Fibroblast of gingiva (primary cell): ENCODE measurements around the gene GGT1.
"Not testable (repeated sequence)": the region's sequence is repeated elsewhere in the genome, so short reads cannot be mapped to it uniquely, and the experiment has no call there.

ENCODE experiments used
- DNase-seq: peaks from one replicate; pipeline ENCODE4 v3.0.0-alpha.2; 2011; ENCODE audit warnings: low read depth

The GGT1 gene

DNA sequence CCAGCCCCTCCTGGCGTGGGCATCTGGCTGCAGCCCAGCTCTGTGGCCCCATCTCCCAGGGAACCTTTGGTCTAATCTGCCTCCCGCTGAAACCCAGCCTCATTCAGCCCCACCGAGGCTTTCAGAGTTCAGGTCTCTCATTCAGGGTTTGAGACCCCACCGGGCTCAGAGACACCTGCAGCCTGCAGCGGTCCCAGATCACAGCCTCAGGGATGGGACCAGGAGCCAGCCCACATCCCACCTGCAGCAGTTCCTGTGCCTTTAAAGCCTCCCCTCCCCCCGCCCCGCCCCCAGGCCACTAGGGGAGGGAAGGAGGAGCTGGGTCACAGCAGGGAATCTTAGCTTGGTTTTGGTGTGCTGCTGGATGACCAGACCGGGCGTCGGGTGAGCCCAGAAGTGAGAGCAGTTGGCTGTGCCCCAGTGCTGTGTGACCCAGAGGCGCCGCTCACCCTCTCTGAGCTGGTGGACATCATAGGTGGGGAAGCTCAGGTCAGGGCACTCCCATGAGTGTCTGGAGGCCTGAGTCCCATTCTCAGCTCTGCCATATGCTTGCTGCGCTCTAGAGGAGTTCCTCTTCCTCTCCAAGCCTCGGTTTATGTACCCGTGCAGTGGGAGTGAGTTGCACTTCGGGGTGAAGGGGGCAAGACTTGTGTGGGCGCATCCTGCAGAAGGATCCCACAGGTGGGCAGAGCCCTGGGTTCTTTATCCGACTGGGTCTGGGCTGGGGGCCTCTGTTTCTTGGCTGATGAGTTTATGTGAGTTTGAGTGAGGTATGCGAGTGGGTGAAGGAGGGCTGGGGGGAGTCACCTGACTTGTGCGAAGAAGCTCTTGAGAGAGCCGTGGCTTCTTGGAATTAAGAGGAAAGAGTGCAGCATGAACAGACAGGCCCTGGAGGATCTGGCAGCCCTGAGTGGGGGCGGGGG lies at the start of gene GGT1:
Gene GGT1, plus strand, starts transcription at position 347 of the 923 bp plus-strand sequence. CDS start 7,889 bp downstream, outside the sequence.
- DNase-seq = not testable (repeated sequence)

DNA sequence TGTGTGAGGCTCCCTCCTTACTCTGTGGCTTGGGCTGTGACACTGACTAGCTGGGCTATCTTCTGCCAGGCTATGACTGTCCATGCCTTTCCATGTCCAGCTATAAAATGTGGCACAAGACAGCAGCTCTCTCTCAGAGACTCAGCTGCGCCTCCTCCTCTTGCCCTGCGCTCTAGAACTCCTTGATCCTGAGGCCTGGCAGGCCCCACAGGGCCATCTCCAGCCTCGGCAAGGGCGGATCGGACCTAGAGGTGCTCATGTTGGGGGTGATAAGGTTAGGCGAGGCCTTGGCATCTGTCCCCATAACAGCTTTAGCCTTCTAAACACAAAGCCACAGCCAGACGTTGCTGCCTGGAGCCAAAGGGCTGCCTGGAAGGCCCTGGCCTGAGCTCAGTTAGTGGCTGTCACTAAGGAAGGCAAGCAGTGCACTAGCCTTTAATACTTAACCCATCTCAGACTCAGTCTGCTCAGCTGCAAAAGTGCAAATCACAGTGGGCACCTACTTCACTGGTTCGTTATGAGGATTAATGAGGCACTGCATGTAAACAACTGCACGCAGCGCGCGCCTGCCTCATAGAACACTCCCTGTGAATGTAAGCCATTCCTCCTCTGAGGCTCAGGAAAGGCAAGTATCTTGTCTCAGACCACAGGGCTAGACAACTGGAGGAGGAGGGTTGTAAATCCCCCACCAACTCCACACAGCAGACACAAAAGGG lies 49.2 kb upstream of the GGT1 start:
- DNase-seq = no peak

GRCh38 chr22:24554313-24555164 lies 48.5 kb upstream of the GGT1 start, which contains the start of gene GUCD1:
Gene GUCD1 (minus strand): TSS chr22:24555138. CDS start chr22:24554991, 147 bp downstream.
- DNase-seq = peak; percentile 49

DNA sequence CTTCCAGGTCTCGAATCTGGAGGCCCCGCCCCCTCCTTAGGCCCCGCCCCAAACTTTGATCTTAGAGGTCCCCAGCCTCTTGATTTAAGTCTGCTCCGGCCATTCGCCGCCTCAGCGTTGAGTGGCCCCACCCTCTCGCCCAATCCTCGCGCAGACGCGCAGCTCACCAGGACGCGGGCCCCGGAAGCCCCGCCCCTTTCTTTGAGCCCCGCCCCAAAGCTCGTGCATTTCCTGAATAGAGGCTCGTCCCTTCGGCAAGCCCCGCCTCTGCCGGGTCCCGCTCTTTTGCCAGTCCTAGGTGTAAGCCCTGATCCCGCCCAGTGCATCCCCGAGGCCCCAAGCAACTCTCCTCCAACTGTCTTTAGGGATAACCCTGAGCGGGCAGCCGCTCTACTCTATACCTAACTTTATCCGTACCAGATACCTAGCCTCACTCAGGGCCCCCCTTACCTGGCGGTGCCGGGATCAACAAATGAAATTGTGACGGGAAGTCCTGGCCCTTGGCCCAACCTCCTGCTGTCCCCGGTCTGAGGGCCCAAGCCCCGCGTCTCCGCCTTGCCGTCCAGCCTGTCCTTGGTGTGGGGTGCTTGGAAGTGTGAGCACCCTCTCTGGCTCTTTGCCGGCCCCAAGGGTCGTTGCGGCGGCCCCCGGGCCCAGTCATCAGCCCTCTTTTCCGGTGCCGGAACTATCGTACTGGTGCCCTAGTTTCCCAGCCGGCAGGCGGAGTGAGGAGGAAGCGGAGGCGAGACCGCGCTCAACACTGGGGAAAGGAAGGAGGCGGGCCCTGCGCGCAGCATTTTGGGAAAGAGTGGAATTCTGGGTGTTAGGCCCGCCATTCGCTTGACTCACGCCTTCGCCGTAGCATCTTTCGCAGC lies 47.6 kb upstream of the GGT1 start, which contains the start of gene SNRPD3:
Gene SNRPD3, plus strand, starts transcription at position 835 of the 875 bp plus-strand sequence. CDS start 1,676 bp downstream, outside the sequence.
- peak; percentile 99 for DNase-seq

GRCh38 chr22:24559471-24559870 lies 43.5 kb upstream of the GGT1 start:
- no peak for DNase-seq

- no peak for DNase-seq
Observed at GRCh38 chr22:24563246-24563645, 39.7 kb upstream of the GGT1 start.

DNA sequence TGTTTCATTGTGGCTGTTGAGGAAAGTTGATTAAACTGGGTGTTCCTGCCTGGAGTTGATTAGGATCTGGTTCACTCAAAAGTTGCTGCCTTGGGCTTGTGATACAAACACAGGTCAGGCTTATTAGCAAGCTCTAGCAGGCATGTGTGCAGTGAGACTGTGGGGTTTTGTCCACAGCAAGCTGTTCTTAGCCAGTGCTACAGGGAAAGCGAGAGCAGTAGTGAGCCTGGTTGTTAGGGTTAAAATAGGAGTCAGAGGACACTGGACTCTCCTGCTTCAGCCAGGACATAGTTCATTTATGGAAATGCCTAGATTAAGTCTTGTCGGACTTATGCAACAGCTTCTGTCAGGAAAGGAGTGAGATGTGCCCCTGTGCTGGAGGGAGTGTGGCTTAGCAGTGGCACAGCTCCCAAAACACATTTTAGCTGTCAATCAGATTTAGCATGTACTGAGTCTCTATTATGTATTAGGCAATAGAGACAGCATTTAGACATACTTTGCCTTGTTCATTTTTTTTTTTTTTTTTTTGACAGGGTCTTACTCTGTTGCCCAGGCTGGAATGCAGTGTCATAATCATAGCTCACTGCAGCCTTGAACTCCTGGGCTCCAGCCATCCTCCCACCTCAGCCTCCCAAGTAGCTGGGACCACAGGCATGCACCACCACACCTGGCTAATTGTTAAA lies 38.5 kb upstream of the GGT1 start:
- peak; percentile 67 for DNase-seq

- DNase-seq = no peak
Observed at GRCh38 chr22:24565077-24565476, 37.9 kb upstream of the GGT1 start.

DNA sequence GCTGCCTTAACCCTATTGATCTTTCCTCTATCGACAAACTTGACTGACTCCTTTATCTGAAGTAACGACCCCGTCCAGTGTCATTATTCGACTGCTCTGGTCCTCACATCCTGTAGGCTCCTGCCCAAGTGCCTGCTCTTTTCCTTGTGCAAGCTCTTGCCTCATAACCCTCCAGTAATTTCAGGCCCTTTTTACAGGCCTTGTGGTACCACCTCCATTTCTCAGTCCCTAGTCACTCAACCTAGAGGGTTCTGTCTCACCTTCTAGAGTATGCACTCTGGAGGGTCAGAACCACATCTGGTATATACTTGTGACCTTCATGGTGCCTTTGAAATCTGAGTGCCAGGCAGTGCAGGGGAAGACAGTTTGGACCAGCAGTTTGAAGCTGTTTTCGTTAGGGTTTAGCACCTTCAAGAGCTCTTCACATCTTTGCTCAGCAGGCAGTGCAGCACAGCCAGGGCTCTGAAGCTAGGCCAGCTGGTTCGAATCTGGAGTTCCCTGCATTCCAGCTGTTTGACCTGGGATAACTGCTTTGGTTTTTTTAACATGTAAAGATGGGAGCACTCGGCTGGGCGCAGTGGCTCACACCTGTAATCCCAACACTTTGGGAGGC lies 36.0 kb upstream of the GGT1 start:
- no peak for DNase-seq

DNA sequence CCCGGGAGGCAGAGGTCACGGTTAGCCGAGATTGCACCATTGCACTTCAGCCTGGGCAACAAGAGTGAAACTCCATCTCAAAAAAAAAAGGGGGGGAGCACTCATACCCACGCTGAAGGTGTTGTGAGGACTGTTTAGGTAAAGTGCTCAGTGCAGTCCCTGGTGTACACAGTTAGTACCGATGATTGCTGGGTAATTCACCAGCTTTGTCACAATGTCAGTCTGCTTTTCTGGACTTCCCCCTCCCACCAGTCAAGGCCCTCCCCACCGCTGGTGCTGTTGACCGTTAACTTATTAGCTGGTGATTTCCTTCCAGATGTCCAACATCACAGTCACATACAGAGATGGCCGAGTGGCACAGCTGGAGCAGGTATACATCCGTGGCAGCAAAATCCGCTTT lies 35.3 kb upstream of the GGT1 start:
- DNase-seq = no peak

DNA sequence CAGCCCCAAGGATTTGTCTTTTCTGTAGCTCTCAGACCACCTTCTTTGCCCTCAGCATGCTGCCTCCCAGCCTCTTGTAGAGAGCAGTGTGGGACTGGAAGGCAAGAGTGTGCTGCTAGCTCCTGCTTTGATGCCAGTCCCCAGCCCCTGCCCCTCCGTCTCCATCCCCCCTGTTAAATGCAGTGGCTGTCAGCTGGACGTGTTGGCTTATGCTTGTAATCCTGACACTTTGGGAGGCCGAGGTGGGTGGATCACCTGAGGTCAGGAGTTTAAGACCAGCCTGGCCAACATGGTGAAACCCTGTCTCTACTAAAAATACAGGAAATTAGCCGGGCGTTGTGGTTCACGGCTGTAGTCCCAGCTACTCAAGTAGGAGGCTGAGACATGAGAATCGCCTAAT lies 31.7 kb upstream of the GGT1 start:
- DNase-seq = no peak

GRCh38 chr22:24576778-24577177 lies 26.2 kb upstream of the GGT1 start:
- no peak for DNase-seq

- DNase-seq = no peak
Observed at GRCh38 chr22:24578355-24579257, 24.4 kb upstream of the GGT1 start.

GRCh38 chr22:24579258-24579601 lies 23.8 kb upstream of the GGT1 start:
- DNase-seq = no peak

DNA sequence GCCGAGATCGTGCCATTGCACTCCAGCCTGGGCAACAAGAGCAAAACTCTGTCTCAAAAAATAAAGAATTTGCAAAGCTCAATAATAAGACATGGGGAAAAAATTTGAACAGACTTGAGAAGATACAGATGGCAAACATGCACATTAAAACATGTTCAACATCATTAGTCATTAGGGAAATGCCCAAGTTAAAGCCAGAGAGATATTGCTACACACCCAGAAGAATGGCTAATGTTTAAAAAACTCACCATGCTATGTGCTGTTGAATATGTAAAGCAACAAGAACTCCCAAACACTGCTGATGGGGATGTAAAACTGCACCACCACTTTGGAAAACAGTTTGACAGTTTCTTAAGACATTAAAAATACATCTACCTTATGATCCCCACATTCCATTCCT lies 22.7 kb upstream of the GGT1 start:
- peak; percentile 80 for DNase-seq

DNA sequence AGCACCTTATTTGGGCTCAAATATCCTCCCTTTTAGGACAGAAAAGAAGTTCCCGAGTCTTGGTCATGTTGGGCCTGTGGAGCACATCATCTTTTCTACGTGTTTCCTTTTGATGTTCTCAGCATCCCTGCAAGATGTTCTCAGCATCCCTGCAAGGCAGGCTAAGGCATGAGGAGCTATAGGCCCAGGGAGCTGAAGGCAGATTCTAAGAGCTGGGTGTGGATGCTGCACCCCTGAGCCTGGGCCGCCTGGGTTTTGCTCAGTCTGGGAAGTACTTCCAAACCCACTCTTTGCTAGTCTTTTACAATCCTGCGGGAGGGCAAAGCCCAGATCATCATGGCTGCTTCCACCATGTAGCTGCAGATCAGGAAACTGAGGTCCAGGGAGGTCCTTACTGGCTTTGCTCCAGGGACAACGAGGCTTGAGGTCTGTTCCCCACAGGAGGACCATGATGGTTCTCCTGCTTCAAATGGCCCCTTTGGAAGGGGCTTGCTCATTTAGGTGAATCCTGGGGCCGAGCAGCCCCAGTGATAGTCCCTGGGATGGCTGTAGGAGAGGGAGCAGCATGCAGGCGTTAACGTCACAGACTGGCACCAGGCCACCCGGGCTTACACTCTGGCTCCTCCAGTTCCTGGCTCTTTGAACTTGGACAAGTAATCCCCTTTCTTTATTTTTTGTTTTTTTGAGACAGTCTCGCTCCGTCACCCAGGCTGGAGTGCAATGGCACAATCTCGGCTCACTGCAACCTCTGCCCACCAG lies 20.8 kb upstream of the GGT1 start:
- DNase-seq = no peak

- DNase-seq = no peak
Observed at GRCh38 chr22:24583221-24584165, 19.5 kb upstream of the GGT1 start.
